ENCODE measurements around the gene EXTL2. TPM values are rescaled to one million over a fixed set of nuclear protein-coding genes. Genes with fewer than 3 reads are reported as not detected.

EXTL2 gene
- total RNA-seq, 3 donors from 2014 or later: 4.7 to 13.4 (median 4.8) TPM

DNA sequence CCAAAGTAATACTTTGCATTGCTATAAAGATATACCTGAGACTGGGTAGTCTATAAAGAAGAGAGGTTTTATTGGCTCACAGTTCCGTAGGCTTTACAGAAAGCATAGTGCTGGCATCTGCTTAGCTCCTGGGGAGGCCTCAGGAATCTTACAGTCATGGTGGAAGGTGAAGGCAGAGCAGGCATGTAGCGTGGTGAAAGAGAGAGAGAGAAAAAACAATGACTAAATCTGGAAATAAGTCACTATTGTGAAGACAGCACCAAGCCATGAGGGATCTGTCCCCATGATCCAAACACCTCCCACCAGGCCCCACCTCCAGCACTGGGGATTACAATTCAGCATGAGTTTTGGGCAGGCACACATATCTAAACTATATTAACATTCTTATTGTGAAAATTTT lies 31.6 kb upstream of the EXTL2 start:
- no peak for TF ChIP-seq CTCF (IDR thresholded peaks at IDR 0.05)
- no peak for DNase-seq
- no peak for ATAC-seq
- Histone ChIP-seq H3K4me3 (no peak overlapping the region), H3K36me3 (ENCODE audit: low read depth) (no peaks in the 10 kb centered on the region), H3K4me1 (ENCODE audit: low read depth) (no peaks in the 10 kb centered on the region), H3K9me3 (no peaks in the 10 kb centered on the region)
- intact Hi-C loops (cut with DNase I, micrococcal nuclease): loop anchor here in 1 of 2 donors (10.0 kb wide), 2 partner anchors 309 to 359 kb away; partner anchors contain the start of gene S1PR1

DNA sequence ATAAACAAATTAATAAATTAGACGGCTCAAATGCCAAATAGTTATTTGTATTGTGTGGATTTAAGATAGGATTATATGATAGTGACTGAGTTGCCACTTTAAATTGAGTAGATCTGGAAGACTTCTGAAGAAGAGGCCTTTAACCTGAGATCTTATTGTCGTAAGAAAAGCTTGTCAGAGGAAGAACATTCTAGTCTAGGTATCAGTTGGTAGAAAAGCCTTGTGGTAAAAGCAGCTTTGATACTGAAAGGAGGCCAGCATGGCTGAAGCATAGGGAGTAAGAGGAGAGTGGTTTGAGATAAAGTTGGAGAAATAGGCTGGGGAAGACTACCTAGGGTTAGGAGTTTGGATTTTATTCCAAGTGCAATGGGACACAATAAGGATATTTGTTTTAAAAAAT lies 30.3 kb upstream of the EXTL2 start:
- no peak for DNase-seq
- Histone ChIP-seq H3K36me3 (ENCODE audit: low read depth) (no peaks in the 10 kb centered on the region), H3K9me3 (no peaks in the 10 kb centered on the region), H3K4me1 (ENCODE audit: low read depth) (no peaks in the 10 kb centered on the region), H3K4me3 (no peak overlapping the region)
- no peak for ATAC-seq
- intact Hi-C loops (cut with DNase I, micrococcal nuclease): loop anchor here (5.0 to 10.0 kb wide), 3 partner anchors 310 to 362 kb away; partner anchors contain the start of gene S1PR1 (in 1 of the 2)
- TF ChIP-seq CTCF (IDR thresholded peaks at IDR 0.05): no peak

DNA sequence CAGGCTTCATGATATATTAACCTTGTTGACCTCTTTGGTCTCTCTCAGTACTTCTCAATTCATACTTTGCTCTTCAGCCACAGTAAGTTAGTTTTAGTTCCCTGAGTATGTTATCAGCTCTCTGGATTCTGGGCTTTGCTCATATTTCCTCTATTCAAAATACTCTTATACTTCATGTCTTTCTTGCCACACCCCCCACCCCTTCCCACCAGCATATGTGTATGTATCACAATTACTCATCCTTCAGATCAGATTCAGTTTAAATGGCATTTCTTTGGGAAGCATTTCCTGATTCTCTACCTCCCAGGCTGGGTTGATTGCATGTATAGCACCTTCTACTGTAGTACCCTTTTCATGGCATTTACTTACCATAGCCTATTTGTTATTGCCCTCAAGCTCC lies 29.6 kb upstream of the EXTL2 start:
- Histone ChIP-seq H3K4me1 (ENCODE audit: low read depth) (no peaks in the 10 kb centered on the region), H3K4me3 (no peak overlapping the region)
- intact Hi-C loops (cut with DNase I, micrococcal nuclease): loop anchor here (5.0 to 10.0 kb wide), 3 partner anchors 311 to 363 kb away; partner anchors contain the start of gene S1PR1 (in 1 of the 2)

GRCh38 chr1:100921110-100921706 lies 26.6 kb upstream of the EXTL2 start:
- intact Hi-C loops (cut with DNase I, micrococcal nuclease): loop anchor here (5.0 to 10.0 kb wide), 3 partner anchors 314 to 366 kb away; partner anchors contain the start of gene S1PR1 (in 1 of the 2)
- peak; percentile 26 for TF ChIP-seq CTCF (IDR thresholded peaks at IDR 0.05)
- no peaks in the 10 kb centered on the region for H3K36me3 ChIP-seq (ENCODE audit: low read depth)
- DNase-seq: peak in 1 of 3 donors; percentile 46
- peak; percentile 49 for ATAC-seq
- no peaks in the 10 kb centered on the region for H3K9me3 ChIP-seq
- H3K4me3 ChIP-seq: no peak overlapping the region
- H3K4me1 ChIP-seq (ENCODE audit: low read depth): no peaks in the 10 kb centered on the region

More for the DNA sequence above, 29.6 kb upstream of the EXTL2 start:
- TF ChIP-seq CTCF (IDR thresholded peaks at IDR 0.05): no peak
- Histone ChIP-seq H3K9me3 (no peaks in the 10 kb centered on the region), H3K36me3 (ENCODE audit: low read depth) (no peaks in the 10 kb centered on the region)
- ATAC-seq (no peak), DNase-seq (no peak)

DNA sequence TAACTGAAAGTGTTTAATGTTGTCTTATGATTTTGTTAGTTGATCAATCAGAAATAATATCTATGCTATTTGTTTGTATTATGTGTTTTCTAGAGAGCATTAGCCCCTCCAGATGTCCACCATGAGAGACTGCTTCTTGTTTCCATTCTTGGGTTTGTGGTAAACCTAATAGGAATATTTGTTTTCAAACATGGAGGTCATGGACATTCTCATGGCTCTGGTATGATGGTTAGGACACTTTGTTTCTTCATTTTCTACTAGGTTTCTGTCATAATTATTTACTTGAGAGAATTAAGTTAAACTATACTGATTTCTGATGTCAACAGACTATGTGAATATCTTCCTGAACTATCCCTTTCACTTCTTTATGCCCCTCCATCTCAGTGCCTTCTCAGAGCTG lies 17.4 kb upstream of the EXTL2 start:
- Histone ChIP-seq H3K4me1 (ENCODE audit: low read depth) (no peaks in the 10 kb centered on the region), H3K36me3 (ENCODE audit: low read depth) (peaks cover 9% of the 10 kb centered on the region), H3K9me3 (no peaks in the 10 kb centered on the region), H3K4me3 (no peak overlapping the region)
- no peak for TF ChIP-seq CTCF (IDR thresholded peaks at IDR 0.05)
- DNase-seq: no peak
- ATAC-seq: no peak
- intact Hi-C loops (cut with DNase I, micrococcal nuclease): no loop called here
